HG03135 (cell line): ENCODE measurements around the gene ZSCAN5A.
"Not testable (repeated sequence)": the region's sequence is repeated elsewhere in the genome, so short reads cannot be mapped to it uniquely, and the experiment has no call there.

Experiments used
- ATAC-seq: cut with Tn5 transposase; IDR thresholded peaks from one replicate; pipeline ENCODE4 v1.9.1; 2021; ENCODE audit warnings: mild to moderate bottlenecking, moderate library complexity; ENCODE audit not compliant: unreplicated experiment

Gene ZSCAN5A

GRCh38 chr19:56273563-56274117 is 41.0 kb downstream of the ZSCAN5A start:
- ATAC-seq: no peak

GRCh38 chr19:56272161-56272798 is 42.4 kb downstream of the ZSCAN5A start, which contains the start of gene EDDM13:
TSS of gene EDDM13 (plus strand) at chr19:56272748. CDS start at chr19:56272835, 87 bp downstream.
- no peak for ATAC-seq

GRCh38 chr19:56271151-56271550 is 43.5 kb downstream of the ZSCAN5A start:
- ATAC-seq: no peak

GRCh38 chr19:56270676-56271075 is 44.0 kb downstream of the ZSCAN5A start:
- ATAC-seq: no peak

GRCh38 chr19:56269348-56269747 is 45.3 kb downstream of the ZSCAN5A start:
- ATAC-seq: no peak

GRCh38 chr19:56266051-56266450 is 48.6 kb downstream of the ZSCAN5A start:
- ATAC-seq: no peak

- ATAC-seq: no peak
Observed at GRCh38 chr19:56263319-56263718, 51.3 kb downstream of the ZSCAN5A start.

GRCh38 chr19:56261932-56262331 is 52.7 kb downstream of the ZSCAN5A start:
- ATAC-seq: not testable (repeated sequence)

GRCh38 chr19:56261145-56261544 is 53.5 kb downstream of the ZSCAN5A start:
- ATAC-seq: no peak

GRCh38 chr19:56258272-56258671 is 56.4 kb downstream of the ZSCAN5A start:
- no peak for ATAC-seq

GRCh38 chr19:56253737-56254136 is 60.9 kb downstream of the ZSCAN5A start:
- no peak for ATAC-seq

GRCh38 chr19:56252699-56253422 is 61.8 kb downstream of the ZSCAN5A start:
- no peak for ATAC-seq

GRCh38 chr19:56248736-56249338 is 65.8 kb downstream of the ZSCAN5A start:
- ATAC-seq: not testable (repeated sequence)

- not testable (repeated sequence) for ATAC-seq
Observed at GRCh38 chr19:56245764-56246163, 68.9 kb downstream of the ZSCAN5A start.

GRCh38 chr19:56245121-56245740 is 69.4 kb downstream of the ZSCAN5A start:
- no peak for ATAC-seq

- no peak for ATAC-seq
Observed at GRCh38 chr19:56223481-56223880, 91.2 kb downstream of the ZSCAN5A start.

GRCh38 chr19:56222901-56223300 is 91.7 kb downstream of the ZSCAN5A start:
- no peak for ATAC-seq

- no peak for ATAC-seq
Observed at GRCh38 chr19:56221851-56222250, 92.8 kb downstream of the ZSCAN5A start.

- ATAC-seq: not testable (repeated sequence)
Observed at GRCh38 chr19:56221442-56221841, 93.2 kb downstream of the ZSCAN5A start.

- no peak for ATAC-seq
Observed at GRCh38 chr19:56218961-56219360, 95.7 kb downstream of the ZSCAN5A start.
